Measurements from ENCODE around the gene HMX1. TPM values are rescaled to one million over a fixed set of nuclear protein-coding genes. Genes with fewer than 3 reads are reported as not detected.

The HMX1 gene
- total RNA-seq, 1 donor from 2014 or later = not detected

- Histone ChIP-seq H3K27me3 (ENCODE audit: low read depth) (peaks cover 100% of the 10 kb centered on the region), H3K4me1 (peaks cover 19% of the 10 kb centered on the region), H3K27ac (replicated peaks) (no peak overlapping the region), H3K36me3 (no peaks in the 10 kb centered on the region), H3K9me3 (replicated peaks) (peaks cover 7% of the 10 kb centered on the region), H3K4me3 (no peak overlapping the region)
- intact Hi-C loops (cut with micrococcal nuclease) = no loop called here
- DNase-seq = no peak
- TF ChIP-seq CTCF (IDR thresholded peaks at IDR 0.05; ENCODE audit: borderline replicate concordance) = no peak
Measured at GRCh38 chr4:8895295-8895694, 23.7 kb upstream of the HMX1 start.

- no peaks in the 10 kb centered on the region for H3K9me3 ChIP-seq (replicated peaks)
- DNase-seq = no peak
- H3K36me3 ChIP-seq = no peaks in the 10 kb centered on the region
- H3K27me3 ChIP-seq (ENCODE audit: low read depth) = peaks cover 100% of the 10 kb centered on the region
- H3K4me3 ChIP-seq = peak overlapping the region; percentile 36
- no peak for TF ChIP-seq CTCF (IDR thresholded peaks at IDR 0.05; ENCODE audit: borderline replicate concordance)
- intact Hi-C loops (cut with micrococcal nuclease) = no loop called here
- H3K27ac ChIP-seq (replicated peaks) = no peak overlapping the region
- H3K4me1 ChIP-seq = peaks cover 19% of the 10 kb centered on the region
Measured at GRCh38 chr4:8894424-8894816, 22.8 kb upstream of the HMX1 start.

GRCh38 chr4:8893624-8894423 lies 22.2 kb upstream of the HMX1 start:
- H3K9me3 ChIP-seq (replicated peaks) = no peaks in the 10 kb centered on the region
- peaks cover 100% of the 10 kb centered on the region for H3K27me3 ChIP-seq (ENCODE audit: low read depth)
- DNase-seq = no peak
- no peaks in the 10 kb centered on the region for H3K36me3 ChIP-seq
- no peak overlapping the region for H3K27ac ChIP-seq (replicated peaks)
- no peak for TF ChIP-seq CTCF (IDR thresholded peaks at IDR 0.05; ENCODE audit: borderline replicate concordance)
- peak overlapping the region; percentile 36 for H3K4me3 ChIP-seq
- intact Hi-C loops (cut with micrococcal nuclease) = no loop called here
- H3K4me1 ChIP-seq = peaks cover 19% of the 10 kb centered on the region

- no peak for TF ChIP-seq CTCF (IDR thresholded peaks at IDR 0.05; ENCODE audit: borderline replicate concordance)
- DNase-seq = no peak
- Histone ChIP-seq H3K4me1 (peaks cover 19% of the 10 kb centered on the region), H3K9me3 (replicated peaks) (no peaks in the 10 kb centered on the region), H3K27ac (replicated peaks) (no peak overlapping the region), H3K27me3 (ENCODE audit: low read depth) (peaks cover 100% of the 10 kb centered on the region), H3K4me3 (no peak overlapping the region), H3K36me3 (no peaks in the 10 kb centered on the region)
- intact Hi-C loops (cut with micrococcal nuclease) = no loop called here
Measured at GRCh38 chr4:8893227-8893623, 21.6 kb upstream of the HMX1 start.

- peaks cover 19% of the 10 kb centered on the region for H3K4me1 ChIP-seq
- H3K9me3 ChIP-seq (replicated peaks) = no peaks in the 10 kb centered on the region
- no peak for DNase-seq
- peaks cover 100% of the 10 kb centered on the region for H3K27me3 ChIP-seq (ENCODE audit: low read depth)
- no peaks in the 10 kb centered on the region for H3K36me3 ChIP-seq
- H3K4me3 ChIP-seq = no peak overlapping the region
- no peak overlapping the region for H3K27ac ChIP-seq (replicated peaks)
- no peak for TF ChIP-seq CTCF (IDR thresholded peaks at IDR 0.05; ENCODE audit: borderline replicate concordance)
- intact Hi-C loops (cut with micrococcal nuclease) = no loop called here
Measured at GRCh38 chr4:8892556-8893226, 21.1 kb upstream of the HMX1 start.
